ENCODE results near the gene PLXDC2.

DNA sequence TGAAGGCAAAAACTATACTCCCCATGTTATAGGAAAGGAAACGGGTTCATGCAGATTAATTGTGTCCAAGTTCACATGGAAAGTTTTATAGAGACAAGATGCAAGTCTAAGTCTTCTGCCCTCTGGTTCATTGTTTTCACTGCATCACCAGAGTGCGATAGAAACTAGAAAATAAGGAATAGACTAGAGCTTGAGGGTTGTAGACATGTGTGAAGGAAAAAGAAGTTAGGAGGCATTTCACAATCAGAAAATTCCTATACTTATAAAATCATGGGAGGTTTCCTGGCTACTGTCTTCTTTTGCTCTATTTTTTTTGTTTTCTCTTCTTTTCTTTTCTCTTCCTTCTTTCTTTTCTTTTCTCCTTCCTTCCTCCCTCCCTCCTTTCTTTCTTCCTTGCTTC is 329.8 kb downstream of the PLXDC2 start:
- no peak for TF ChIP-seq POLR2AphosphoS5 (IDR thresholded peaks at IDR 0.05; ENCODE audit: low read depth, low read length)
- TF ChIP-seq SPI1 (IDR thresholded peaks at IDR 0.05; ENCODE audit: low read depth, low read length) = no peak
- no peak for TF ChIP-seq TAF1 (IDR thresholded peaks at IDR 0.05; ENCODE audit: low read depth, low read length)
- no peak for TF ChIP-seq POLR2A (IDR thresholded peaks at IDR 0.05; ENCODE audit: low read depth, low read length)
